IMR-90 (cell line): ENCODE data around the gene PGLYRP2. TPM values are rescaled to one million over a fixed set of nuclear protein-coding genes. Genes with fewer than 3 reads are reported as not detected.

Experiments
- ATAC-seq: fragments of 200-7000 bp; cut with Tn5 transposase; 2 replicates; pipeline ENCODE4 v1.9.1; 2020; ENCODE audit warnings: low read depth, mild to moderate bottlenecking, moderate library complexity
- BruUV-seq: library from RNA; stranded (reverse); fragments of 400-500 nt; replicated peaks from 2 replicates; lab custom pipeline; 2021; lab: Mats Ljungman, UMichigan
- CTCF ChIA-PET: fragments of 300-600 bp; formaldehyde crosslinking; extraction: SDS; loops from one replicate; lab custom pipeline; 2021; ENCODE audit warnings: antibody characterized with exemption; lab: Yijun Ruan, JAX
- POLR2A ChIA-PET: fragments of 300-600 bp; sonication (Branson Sonifier 250); formaldehyde crosslinking; loops from one replicate; lab custom pipeline; 2022; ENCODE audit warnings: antibody characterized with exemption; ENCODE audit not compliant: unreplicated experiment; lab: Charles Lee
- DNase-seq: peaks from one replicate; pipeline ENCODE4 v3.0.0; 2013
- H2AFZ ChIP-seq: replicated peaks from 2 replicates; pipeline ENCODE3; 2013; ENCODE audit warnings: low read length, mild to moderate bottlenecking; ENCODE audit not compliant: poor library complexity
- H2AK5ac ChIP-seq: 2 replicates; pipeline ENCODE4 v1.6.1; 2013; ENCODE audit warnings: low read depth, low read length, inconsistent platforms
- H2AK9ac ChIP-seq: replicated peaks from 2 replicates; pipeline ENCODE3; 2013; ENCODE audit warnings: mild to moderate bottlenecking, low read depth, low read length, moderate library complexity; ENCODE audit not compliant: poor library complexity
- H2BK120ac ChIP-seq: 2 replicates; pipeline ENCODE4 v1.6.1; 2013; ENCODE audit warnings: low read depth, low read length, inconsistent platforms
- H2BK15ac ChIP-seq: 3 replicates; pipeline ENCODE4 v1.6.1; 2013; ENCODE audit warnings: low read depth, low read length, inconsistent platforms
- H2BK20ac ChIP-seq: 2 replicates; pipeline ENCODE4 v1.6.1; 2013; ENCODE audit warnings: low read depth, mild to moderate bottlenecking, inconsistent platforms, low read length, moderate library complexity
- H2BK5ac ChIP-seq: 2 replicates; pipeline ENCODE4 v1.6.1; 2013; ENCODE audit warnings: mild to moderate bottlenecking, low read depth, low read length, inconsistent platforms; ENCODE audit not compliant: poor library complexity, severe bottlenecking
- H3K14ac ChIP-seq: replicated peaks from 2 replicates; pipeline ENCODE4 v1.6.1; 2013; ENCODE audit warnings: low read depth, low read length, inconsistent platforms
- H3K18ac ChIP-seq: 2 replicates; pipeline ENCODE4 v1.6.1; 2013; ENCODE audit warnings: low read depth, low read length, control low read depth
- H3K23ac ChIP-seq: 2 replicates; pipeline ENCODE4 v1.6.1; 2013; ENCODE audit warnings: low read depth, low read length, inconsistent platforms
- H3K27ac ChIP-seq: 2 replicates; pipeline ENCODE4 v1.5.1; 2013; ENCODE audit warnings: mild to moderate bottlenecking, control low read depth, low read length; ENCODE audit not compliant: insufficient read depth
- H3K27me3 ChIP-seq: 2 replicates; pipeline ENCODE4 v1.6.1; 2013; ENCODE audit warnings: low read length; ENCODE audit not compliant: control insufficient read depth, insufficient read depth
- H3K36me3 ChIP-seq: 2 replicates; pipeline ENCODE4 v1.6.1; 2013; ENCODE audit warnings: low read length, mixed read lengths; ENCODE audit not compliant: control insufficient read depth, insufficient read depth
- H3K4ac ChIP-seq: 2 replicates; pipeline ENCODE4 v1.6.1; 2013; ENCODE audit warnings: low read depth, low read length, inconsistent platforms
- H3K4me1 ChIP-seq: 2 replicates; pipeline ENCODE4 v1.6.1; 2013; ENCODE audit warnings: low read length, mixed read lengths; ENCODE audit not compliant: control insufficient read depth, insufficient read depth
- H3K4me2 ChIP-seq: 2 replicates; pipeline ENCODE4 v1.6.1; 2013; ENCODE audit warnings: low read depth, mild to moderate bottlenecking, control low read depth, low read length, moderate library complexity
- H3K4me3 ChIP-seq: 2 replicates; pipeline ENCODE4 v1.5.1; 2013; ENCODE audit warnings: low read depth, mild to moderate bottlenecking, control low read depth, low read length, moderate library complexity; ENCODE audit not compliant: insufficient read depth
- H3K56ac ChIP-seq: 2 replicates; pipeline ENCODE4 v1.6.1; 2013; ENCODE audit warnings: low read length, inconsistent platforms; ENCODE audit not compliant: insufficient read depth; ENCODE audit errors: extremely low read depth
- H3K79me1 ChIP-seq, 2 experiments: 2 replicates each; pipeline ENCODE4 v1.6.1; 2013; ENCODE audit warnings: low read length in 2 of 2, inconsistent platforms in 1 of 2, low read depth in 1 of 2
- H3K9ac ChIP-seq: 2 replicates; pipeline ENCODE4 v1.6.1; 2013; ENCODE audit warnings: low read depth, low read length, control low read depth
- H3K9me1 ChIP-seq: 2 replicates; pipeline ENCODE4 v1.6.1; 2013; ENCODE audit warnings: low read length, inconsistent platforms; ENCODE audit not compliant: insufficient read depth
- H3K9me3 ChIP-seq: 2 replicates; pipeline ENCODE4 v1.6.1; 2013; ENCODE audit warnings: low read length; ENCODE audit not compliant: control insufficient read depth, insufficient read depth
- H4K20me1 ChIP-seq: 2 replicates; pipeline ENCODE4 v1.6.1; 2013; ENCODE audit warnings: low read length, inconsistent platforms; ENCODE audit not compliant: insufficient read depth
- H4K5ac ChIP-seq: 2 replicates; pipeline ENCODE4 v1.6.1; 2013; ENCODE audit warnings: mild to moderate bottlenecking, low read depth, low read length, control low read depth
- H4K8ac ChIP-seq, 2 experiments: 2 replicates each; pipeline ENCODE4 v1.6.1; 2013; ENCODE audit warnings: low read depth in 2 of 2, low read length in 2 of 2, control low read depth in 1 of 2, inconsistent platforms in 1 of 2
- H4K91ac ChIP-seq: 2 replicates; pipeline ENCODE4 v1.6.1; 2013; ENCODE audit warnings: low read depth, low read length, inconsistent platforms; ENCODE audit not compliant: insufficient read depth
- BHLHE40 ChIP-seq: fragments of 150-350 bp; IDR thresholded peaks from 2 replicates; pipeline ENCODE4 v1.6.1; 2016; ENCODE audit warnings: mild to moderate bottlenecking, low read depth, low read length
- CHD1 ChIP-seq: IDR thresholded peaks from 2 replicates; pipeline ENCODE4 v1.6.1; 2012; ENCODE audit warnings: low read depth, low read length, improper control_type of control experiment
- CTCF ChIP-seq: conservative IDR thresholded peaks from 2 replicates; pipeline ENCODE4 v1.5.1; 2012; ENCODE audit warnings: mild to moderate bottlenecking, low read depth, low read length, improper control_type of control experiment
- ELK1 ChIP-seq: fragments of 150-350 bp; IDR thresholded peaks from 2 replicates; pipeline ENCODE4 v1.6.1; 2016; ENCODE audit warnings: low read depth, mild to moderate bottlenecking, low read length, moderate library complexity, borderline replicate concordance
- FOS ChIP-seq: fragments of 150-350 bp; IDR thresholded peaks from 2 replicates; pipeline ENCODE4 v1.6.1; 2016; ENCODE audit warnings: low read depth, low read length
- MAFK ChIP-seq: IDR thresholded peaks from 2 replicates; pipeline ENCODE4 v1.6.1; 2012; ENCODE audit warnings: low read depth, low read length, improper control_type of control experiment
- MAZ ChIP-seq: IDR thresholded peaks from 2 replicates; pipeline ENCODE4 v1.6.1; 2012; ENCODE audit warnings: low read depth, mild to moderate bottlenecking, low read length, improper control_type of control experiment, moderate library complexity, borderline replicate concordance
- MXI1 ChIP-seq: IDR thresholded peaks from 2 replicates; pipeline ENCODE4 v1.6.1; 2012; ENCODE audit warnings: low read depth, mild to moderate bottlenecking, low read length, moderate library complexity, borderline replicate concordance
- NFE2L2 ChIP-seq: fragments of 150-350 bp; IDR thresholded peaks from 2 replicates; pipeline ENCODE4 v1.6.1; 2016; ENCODE audit warnings: low read depth, mild to moderate bottlenecking, low read length
- POLR2A ChIP-seq: IDR thresholded peaks from 2 replicates; pipeline ENCODE4 v1.6.1; 2012; ENCODE audit warnings: mild to moderate bottlenecking, low read depth, low read length
- RAD21 ChIP-seq: IDR thresholded peaks from 2 replicates; pipeline ENCODE4 v1.6.1; 2012; ENCODE audit warnings: low read length, improper control_type of control experiment
- RCOR1 ChIP-seq: IDR thresholded peaks from 2 replicates; pipeline ENCODE4 v1.6.1; 2012; ENCODE audit warnings: mild to moderate bottlenecking, low read length, improper control_type of control experiment; ENCODE audit not compliant: insufficient replicate concordance
- RFX5 ChIP-seq: IDR thresholded peaks from 2 replicates; pipeline ENCODE4 v1.8.0; 2012; ENCODE audit warnings: low read depth, mild to moderate bottlenecking, low read length, moderate library complexity
- SMC3 ChIP-seq: fragments of 150-350 bp; IDR thresholded peaks from 2 replicates; pipeline ENCODE4 v1.6.1; 2016; ENCODE audit warnings: low read depth, mild to moderate bottlenecking, antibody characterized with exemption, low read length, moderate library complexity
- USF2 ChIP-seq: fragments of 150-350 bp; IDR thresholded peaks from 2 replicates; pipeline ENCODE4 v1.6.1; 2017; ENCODE audit warnings: mild to moderate bottlenecking, antibody characterized with exemption, low read length, low read depth
- WGBS, 2 experiments: methylation state at CpG; one replicate each; pipeline versions ENCODE4 v1.1.5 to v1.1.7; 2013; ENCODE audit warnings: missing lambda C conversion rate in 2 of 2; ENCODE audit not compliant: insufficient read length in 1 of 2; ENCODE audit errors: extremely low coverage in 2 of 2; 5-methylcytosine and 5-hydroxymethylcytosine counted together
- dilution Hi-C: fragments of 300-500 bp; cut with HindIII; formaldehyde crosslinking; loops from one replicate; pipeline ENCODE4 v1.14.3; 2018; ENCODE audit warnings: low sequenced_read_pairs; ENCODE audit not compliant: unreplicated experiment
- in situ Hi-C: fragments of 300-500 bp; cut with MboI; formaldehyde crosslinking; loops from 3 replicates; pipeline ENCODE4 v1.14.3; 2019; ENCODE audit warnings: low sequenced_read_pairs, inconsistent platforms, mixed read lengths
- intact Hi-C: fragments of 100-400 bp; cut with micrococcal nuclease; formaldehyde crosslinking; loops from 2 replicates; pipeline ENCODE4 v1.10.0; 2022
- polyA plus RNA-seq, 3 experiments: library from polyadenylated mRNA; depleted of rRNA; stranded (reverse); fragments of >200 nt; gene quantifications; 2 replicates each; pipeline ENCODE4 v1.2.3, GENCODE V29; 2012; ENCODE audit warnings: low replicate concordance in 1 of 3
- total RNA-seq: library from RNA; depleted of rRNA; stranded (reverse); fragments of >200 nt; gene quantifications from 2 replicates; pipeline ENCODE4 v1.2.3, GENCODE V29; 2012

Gene PGLYRP2
- total and polyA plus RNA-seq, 2 of the 4 experiments (the other 2 are of a cell fraction): not detected

- in situ Hi-C loops: no loop called here
- Histone ChIP-seq H2BK5ac (no peak overlapping the region), H2AK9ac (no peak overlapping the region), H3K9me1 (peaks cover 7% of the 10 kb centered on the region; the same call in 1 of the 2 replicates), H3K4me2 (no peak overlapping the region), H2BK20ac (no peak overlapping the region), H3K4me1 (peaks cover 7% of the 10 kb centered on the region; the same call in 1 of the 2 replicates), H2BK120ac (no peak overlapping the region), H3K23ac (no peak overlapping the region), H3K9ac (no peak overlapping the region), H3K27me3 (peaks cover 47% of the 10 kb centered on the region), H2BK15ac (no peak overlapping the region), H3K79me1 (no peaks in the 10 kb centered on the region), H3K18ac (no peak overlapping the region), H4K20me1 (no peaks in the 10 kb centered on the region), H3K4me3 (no peak overlapping the region), H3K56ac (no peak overlapping the region), H2AFZ (peak overlapping the region; percentile 48), H3K14ac (no peak overlapping the region), H3K4ac (no peak overlapping the region), H4K5ac (no peak overlapping the region), H2AK5ac (no peak overlapping the region), H3K36me3 (no peaks in the 10 kb centered on the region), H3K9me3 (no peaks in the 10 kb centered on the region), H4K8ac (no peak overlapping the region), H4K91ac (no peak overlapping the region), H3K27ac (no peak overlapping the region)
- BruUV-seq: no TSS peak
- ChIA-PET POLR2A (no interaction called here), CTCF (no interaction called here)
- intact Hi-C loops: loop anchor here (10.0 kb wide), 1 partner anchor 98 kb away; no protein-coding TSS in a partner anchor
- TF ChIP-seq MXI1 (no peak), CHD1 (no peak), NFE2L2 (no peak), RCOR1 (no peak), FOS (no peak), CTCF (no peak), USF2 (no peak), BHLHE40 (no peak), RFX5 (no peak), ELK1 (no peak), SMC3 (no peak), RAD21 (no peak), MAZ (no peak), MAFK (no peak), POLR2A (no peak)
- ATAC-seq: no peak
- dilution Hi-C loops: no loop called here
- DNase-seq: no peak
- WGBS, 2 experiments: 2% methylated on average over 24 of the region's 86 CpGs; no CpG with 5 or more reads in 1 of the 2 experiments
Observed at GRCh38 chr19:15456871-15457700, 22.2 kb downstream of the PGLYRP2 start.
